ENCODE measurements around the gene KPNA5. TPM values are rescaled to one million over a fixed set of nuclear protein-coding genes. Genes with fewer than 3 reads are reported as not detected.

Gene KPNA5
- total RNA-seq, 1 experiment from 2014 or later = 10.5 TPM

DNA sequence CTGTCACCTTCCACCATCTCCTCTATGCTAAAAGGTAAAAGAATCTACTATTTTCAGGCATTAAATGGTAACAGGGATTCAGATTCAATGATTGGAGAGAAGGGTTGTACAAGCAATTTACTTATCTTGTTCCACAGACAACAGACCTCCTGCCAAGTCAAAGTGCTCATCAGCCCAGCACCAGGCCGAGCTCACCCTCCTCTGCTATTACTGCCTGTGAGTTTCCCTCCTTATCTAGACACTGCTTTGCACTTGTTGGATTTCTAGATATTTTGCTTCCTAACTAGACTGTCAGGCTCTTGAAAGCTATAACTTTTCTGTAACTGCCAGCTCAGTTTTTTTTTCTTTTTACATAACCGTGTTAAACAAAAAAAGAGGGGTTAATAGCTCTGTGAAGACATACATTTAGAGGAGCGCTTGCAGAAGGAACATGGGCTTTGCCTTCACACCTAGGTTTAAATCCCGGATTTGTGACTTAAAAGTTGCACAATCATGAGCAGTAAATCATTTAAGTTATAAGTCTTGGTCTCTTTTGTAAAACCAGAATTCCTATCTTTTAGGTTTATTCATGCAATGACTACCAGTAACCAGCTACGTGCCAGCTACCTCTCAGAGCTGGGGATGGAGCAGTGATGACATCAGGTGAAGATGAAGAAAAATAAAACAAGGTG lies 85.6 kb downstream of the KPNA5 start:
- H4K91ac ChIP-seq (ENCODE audit: insufficient read length, low read depth, low read length) = no peak overlapping the region
- DNase-seq = no peak
- Mint-ChIP-seq H3K4me1 (peaks cover 14 to 17% of the 10 kb centered on the region in 2 experiments), H3K4me3 (peak overlapping the region in 1 of 2 experiments; percentile 84; a peak in 2 of 5 replicates), H3K9me3 (no peaks in the 10 kb centered on the region; a peak in 1 of 5 replicates), H3K36me3 (ENCODE audit: insufficient read depth in 1 of 3, low read depth in 3 of 3) (no peaks in the 10 kb centered on the region; a peak in 2 of 7 replicates), H3K27me3 (ENCODE audit: low read depth) (peaks cover 44% of the 10 kb centered on the region), H3K27ac (peak overlapping the region in 1 of 3 experiments; percentile 65; a peak in 1 of 7 replicates)
- no peak overlapping the region for H4K5ac ChIP-seq (ENCODE audit: insufficient read length, low read depth, low read length)
- H3K79me2 ChIP-seq (ENCODE audit: insufficient read depth, low read length) = no peaks in the 10 kb centered on the region
- H3K18ac ChIP-seq (ENCODE audit: insufficient read length, low read depth, low read length) = no peak overlapping the region
- no peaks in the 10 kb centered on the region for H3K9me3 ChIP-seq (ENCODE audit: control insufficient read depth, low read depth, low read length)
- no peak overlapping the region for H2BK15ac ChIP-seq (ENCODE audit: low read depth, low read length)
- no peak overlapping the region for H3K4ac ChIP-seq (ENCODE audit: low read depth, low read length)
- H3K56ac ChIP-seq (ENCODE audit: insufficient read length, low read depth, low read length) = no peak overlapping the region
- no peak overlapping the region for H2AK5ac ChIP-seq (ENCODE audit: insufficient read length, low read length)
- H3K27me3 ChIP-seq (ENCODE audit: insufficient read depth, low read length) = peaks cover 17% of the 10 kb centered on the region; the same call in 1 of the 2 replicates
- no peaks in the 10 kb centered on the region for H4K20me1 ChIP-seq (ENCODE audit: control insufficient read depth, insufficient read depth, insufficient read length)
- no peaks in the 10 kb centered on the region for H3K4me1 ChIP-seq (ENCODE audit: insufficient read depth, low read length)
- no peaks in the 10 kb centered on the region for H3K79me1 ChIP-seq (ENCODE audit: insufficient read depth, low read depth, low read length, poor library complexity, severe bottlenecking)
- no peak overlapping the region for H2BK20ac ChIP-seq (ENCODE audit: low read depth, low read length, poor library complexity, severe bottlenecking)
- H3K23ac ChIP-seq (ENCODE audit: insufficient read length, low read depth, low read length) = no peak overlapping the region
- H2BK12ac ChIP-seq (ENCODE audit: insufficient read length, low read depth, low read length) = no peak overlapping the region
- H3K4me2 ChIP-seq (ENCODE audit: insufficient read depth, insufficient read length, low read length) = no peak overlapping the region
- no peak overlapping the region for H3K9ac ChIP-seq (ENCODE audit: extremely low read depth, insufficient read length, low read length)
- H3T11ph ChIP-seq (ENCODE audit: low read length) = no peak overlapping the region
- H2BK5ac ChIP-seq (ENCODE audit: insufficient read length, low read length) = no peak overlapping the region
- no peak overlapping the region for H3K27ac ChIP-seq (ENCODE audit: insufficient read length, low read depth, low read length)
- peaks cover 12% of the 10 kb centered on the region for H3K23me2 ChIP-seq (ENCODE audit: insufficient read length, low read depth, low read length, poor library complexity, severe bottlenecking)
- no CpG with 5 or more reads among the region's 5 CpGs for WGBS (ENCODE audit: extremely low coverage, insufficient read length, low lambda C conversion rate)
- no peak overlapping the region for H2BK120ac ChIP-seq (ENCODE audit: low read depth, low read length, poor library complexity, severe bottlenecking)
- H2AFZ ChIP-seq (ENCODE audit: low read length) = no peak overlapping the region
- H3K14ac ChIP-seq (ENCODE audit: insufficient read depth, low read length) = no peak overlapping the region
- TF ChIP-seq, protein P1, sequence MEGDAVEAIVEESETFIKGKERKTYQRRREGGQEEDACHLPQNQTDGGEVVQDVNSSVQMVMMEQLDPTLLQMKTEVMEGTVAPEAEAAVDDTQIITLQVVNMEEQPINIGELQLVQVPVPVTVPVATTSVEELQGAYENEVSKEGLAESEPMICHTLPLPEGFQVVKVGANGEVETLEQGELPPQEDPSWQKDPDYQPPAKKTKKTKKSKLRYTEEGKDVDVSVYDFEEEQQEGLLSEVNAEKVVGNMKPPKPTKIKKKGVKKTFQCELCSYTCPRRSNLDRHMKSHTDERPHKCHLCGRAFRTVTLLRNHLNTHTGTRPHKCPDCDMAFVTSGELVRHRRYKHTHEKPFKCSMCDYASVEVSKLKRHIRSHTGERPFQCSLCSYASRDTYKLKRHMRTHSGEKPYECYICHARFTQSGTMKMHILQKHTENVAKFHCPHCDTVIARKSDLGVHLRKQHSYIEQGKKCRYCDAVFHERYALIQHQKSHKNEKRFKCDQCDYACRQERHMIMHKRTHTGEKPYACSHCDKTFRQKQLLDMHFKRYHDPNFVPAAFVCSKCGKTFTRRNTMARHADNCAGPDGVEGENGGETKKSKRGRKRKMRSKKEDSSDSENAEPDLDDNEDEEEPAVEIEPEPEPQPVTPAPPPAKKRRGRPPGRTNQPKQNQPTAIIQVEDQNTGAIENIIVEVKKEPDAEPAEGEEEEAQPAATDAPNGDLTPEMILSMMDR (conservative IDR thresholded peaks at IDR 0.05) = no peak
- H4K8ac ChIP-seq (replicated peaks; ENCODE audit: insufficient read length, low read depth, low read length) = no peak overlapping the region

All from H9 (cell line).